Endothelial cell of umbilical vein (primary cell): Measurements from ENCODE around the gene SMARCA4. TPM values are rescaled to one million over a fixed set of nuclear protein-coding genes. Genes with fewer than 3 reads are reported as not detected.
A peak's percentile ranks its signal among the peaks of the same experiment; 100 is the strongest.

Experiments
- BruUV-seq: library from RNA; stranded (reverse); fragments of 400-500 nt; replicated peaks from 2 replicates; lab custom pipeline; 2021; lab: Mats Ljungman, UMichigan
- CTCF ChIA-PET: fragments of 300-600, 350-600 bp; sonication (Branson Sonifier 250); formaldehyde crosslinking; loops from one replicate; lab custom pipeline; 2021; ENCODE audit warnings: antibody characterized with exemption, inconsistent platforms; lab: Charles Lee
- POLR2A ChIA-PET: fragments of 300-600, 350-600 bp; sonication (Branson Sonifier 250); formaldehyde crosslinking; loops from one replicate; lab custom pipeline; 2021; ENCODE audit warnings: antibody characterized with exemption, inconsistent platforms; lab: Charles Lee
- DNase-seq: peaks from one replicate; pipeline ENCODE4 v3.0.0-alpha.2; 2011; ENCODE audit warnings: low read depth, low spot score
- FAIRE-seq: peaks from 2 replicates; lab custom pipeline; 2011; peaks lifted over from hg19 to GRCh38; lab: Jason Lieb, UNC
- H2AFZ ChIP-seq: 2 replicates; pipeline ENCODE4 v1.6.0; 2012; ENCODE audit warnings: low read depth, low read length, control low read depth, inconsistent platforms
- H3K27ac ChIP-seq: 2 replicates; pipeline ENCODE4 v1.5.1; 2011; ENCODE audit warnings: low read depth, mild to moderate bottlenecking, control low read depth, low read length, moderate library complexity; ENCODE audit not compliant: insufficient read depth
- H3K27me3 ChIP-seq, 2 experiments: 2 replicates each; pipeline versions ENCODE4 v1.6.0 to v1.6.1; 2011; ENCODE audit warnings: low read length in 2 of 2, mixed read lengths in 1 of 2; ENCODE audit not compliant: control insufficient read depth in 2 of 2, insufficient read depth in 2 of 2
- H3K36me3 ChIP-seq, 2 experiments: 2 replicates in 1 of 2; 3 replicates in 1 of 2; pipeline ENCODE4 v1.5.1; 2011; ENCODE audit warnings: low read length in 2 of 2, mild to moderate bottlenecking in 1 of 2, moderate library complexity in 1 of 2; ENCODE audit not compliant: control insufficient read depth in 2 of 2, insufficient read depth in 2 of 2; ENCODE audit errors: extremely low read depth in 1 of 2
- H3K4me1 ChIP-seq: 3 replicates; pipeline ENCODE4 v1.5.1; 2011; ENCODE audit warnings: mild to moderate bottlenecking, low read length; ENCODE audit not compliant: control insufficient read depth, insufficient read depth; ENCODE audit errors: extremely low read depth
- H3K4me2 ChIP-seq: 2 replicates; pipeline ENCODE4 v1.6.1; 2011; ENCODE audit warnings: low read length, control low read depth, mixed read lengths; ENCODE audit not compliant: insufficient read depth
- H3K4me3 ChIP-seq, 3 experiments: fragments of 200-600 bp in 1 of 3; sonication (generic), shearing (Covaris generic) in 1 of 3; replicated peaks in 1 of 3; 2 replicates each; pipeline ENCODE4 v1.5.1; 2011 to 2016; ENCODE audit warnings: control low read depth in 3 of 3, low read length in 3 of 3, mild to moderate bottlenecking in 2 of 3, inconsistent platforms in 1 of 3, low read depth in 1 of 3, moderate library complexity in 1 of 3; ENCODE audit not compliant: insufficient read depth in 1 of 3
- H3K79me2 ChIP-seq: 2 replicates; pipeline ENCODE4 v1.6.0; 2012; ENCODE audit warnings: low read length, inconsistent platforms; ENCODE audit not compliant: control insufficient read depth, insufficient read depth
- H3K9ac ChIP-seq: replicated peaks from 2 replicates; pipeline ENCODE3; 2011; ENCODE audit warnings: low read length, control low read depth; ENCODE audit not compliant: insufficient read depth; ENCODE audit errors: extremely low read depth
- H3K9me1 ChIP-seq: replicated peaks from 3 replicates; pipeline ENCODE4 v1.6.0; 2011; ENCODE audit warnings: mild to moderate bottlenecking, low read length; ENCODE audit not compliant: control insufficient read depth, insufficient read depth; ENCODE audit errors: extremely low read depth
- H3K9me3 ChIP-seq: replicated peaks from 2 replicates; pipeline ENCODE4 v1.5.1; 2012; ENCODE audit warnings: low read length, inconsistent platforms; ENCODE audit not compliant: control insufficient read depth, insufficient read depth
- H4K20me1 ChIP-seq: replicated peaks from 2 replicates; pipeline ENCODE3; 2011; ENCODE audit warnings: mild to moderate bottlenecking, low read length; ENCODE audit not compliant: control insufficient read depth, insufficient read depth; ENCODE audit errors: extremely low read depth
- CTCF ChIP-seq, 2 donors: IDR thresholded peaks; 1 replicate in 1 of 2; 2 replicates in 1 of 2; pipeline ENCODE4 v1.5.1; 2011; ENCODE audit warnings: low read length in 2 of 2, mild to moderate bottlenecking in 2 of 2, moderate library complexity in 2 of 2, control low read depth in 1 of 2, inconsistent platforms in 1 of 2, low read depth in 1 of 2; ENCODE audit not compliant: insufficient read depth in 1 of 2; ENCODE audit errors: extremely low read depth in 1 of 2
- EZH2 ChIP-seq: IDR thresholded peaks from 2 replicates; pipeline ENCODE4 v1.6.1; 2012; ENCODE audit warnings: borderline replicate concordance, low read depth, mild to moderate bottlenecking, moderate library complexity, low read length, inconsistent platforms; ENCODE audit not compliant: severe bottlenecking
- FOS ChIP-seq: IDR thresholded peaks from 2 replicates; pipeline ENCODE4 v1.6.1; 2011; ENCODE audit warnings: mild to moderate bottlenecking, low read length, moderate library complexity, borderline replicate concordance; ENCODE audit not compliant: insufficient read depth
- GATA2 ChIP-seq: IDR thresholded peaks from 2 replicates; pipeline ENCODE4 v1.7.0; 2011; ENCODE audit warnings: low read depth, mild to moderate bottlenecking, moderate library complexity, mixed read lengths, low read length; ENCODE audit not compliant: insufficient read length, insufficient read depth
- MAX ChIP-seq: IDR thresholded peaks from 2 replicates; pipeline ENCODE4 v1.6.1; 2011; ENCODE audit not compliant: insufficient read depth, insufficient read length
- MYC ChIP-seq: IDR thresholded peaks from one replicate; pipeline ENCODE4 v1.6.1; 2011; ENCODE audit warnings: mild to moderate bottlenecking, low read depth, low read length
- POLR2A ChIP-seq: IDR thresholded peaks from 2 replicates; pipeline ENCODE4 v1.6.1; 2012; ENCODE audit warnings: low read depth, mild to moderate bottlenecking, control low read depth, low read length
- POLR2AphosphoS5 ChIP-seq: IDR thresholded peaks from 2 replicates; pipeline ENCODE4 v1.6.1; 2012; ENCODE audit warnings: low read depth, mild to moderate bottlenecking, control low read depth, low read length, moderate library complexity; ENCODE audit not compliant: insufficient read depth
- dilution Hi-C: fragments of 300-500 bp; cut with MboI; formaldehyde crosslinking; loops from one replicate; pipeline ENCODE4 v1.15.0; 2019; ENCODE audit warnings: low sequenced_read_pairs; ENCODE audit not compliant: extremely low pct_ligation_motif_present
- intact Hi-C: fragments of 100-400 bp; cut with micrococcal nuclease; formaldehyde crosslinking; loops from one replicate; pipeline ENCODE4 v1.10.0; 2022
- polyA plus RNA-seq, 4 experiments: library from polyadenylated mRNA; depleted of rRNA in 3 of 4; stranded (reverse) in 3 of 4; unstranded in 1 of 4; fragments of >200 nt; gene quantifications; 2 replicates each; pipeline versions ENCODE4 v1.2.1 to v1.2.3, GENCODE V29; 2011 to 2012; ENCODE audit warnings: missing spikeins in 1 of 4
- total RNA-seq: library from RNA; stranded (reverse); gene quantifications from 2 replicates; pipeline ENCODE4 v1.2.3, GENCODE V29; 2021

SMARCA4 gene
- total and polyA plus RNA-seq, 2 donors (not counting 3 experiments of a cell fraction or from before 2014, with no cell fraction given): 65.0 to 177 TPM

- CTCF ChIA-PET: no interaction called here
- Histone ChIP-seq H3K36me3 (no peaks in the 10 kb centered on the region), H3K27ac (no peak overlapping the region), H3K4me2 (no peak overlapping the region), H3K27me3 (no peaks in the 10 kb centered on the region), H3K9ac (no peak overlapping the region), H4K20me1 (peaks cover 6% of the 10 kb centered on the region), H3K79me2 (peaks cover 84% of the 10 kb centered on the region), H2AFZ (no peak overlapping the region), H3K4me3 (no peak overlapping the region), H3K9me1 (no peaks in the 10 kb centered on the region), H3K9me3 (no peaks in the 10 kb centered on the region), H3K4me1 (peaks cover 7% of the 10 kb centered on the region)
- no peak for FAIRE-seq
- POLR2A ChIA-PET: no interaction called here
- no TSS peak for BruUV-seq
- intact Hi-C loops: no loop called here
- dilution Hi-C loops: no loop called here
- TF ChIP-seq MYC: no peak
- TF ChIP-seq EZH2: no peak
- no peak for TF ChIP-seq FOS
- no peak for TF ChIP-seq POLR2A
- no peak for TF ChIP-seq GATA2
- no peak for TF ChIP-seq POLR2AphosphoS5
- peak in 1 of 2 donors; percentile 2 for TF ChIP-seq CTCF (IDR thresholded peaks at IDR 0.05; ENCODE audit: extremely low read depth in 1 of 2, insufficient read depth in 1 of 2, low read depth in 1 of 2, low read length in 2 of 2)
- TF ChIP-seq MAX: no peak
- no peak for DNase-seq
Observed at GRCh38 chr19:10964903-10965302, 4.1 kb downstream of the SMARCA4 start.
